ENCODE data around the gene ZNF862.

DNA sequence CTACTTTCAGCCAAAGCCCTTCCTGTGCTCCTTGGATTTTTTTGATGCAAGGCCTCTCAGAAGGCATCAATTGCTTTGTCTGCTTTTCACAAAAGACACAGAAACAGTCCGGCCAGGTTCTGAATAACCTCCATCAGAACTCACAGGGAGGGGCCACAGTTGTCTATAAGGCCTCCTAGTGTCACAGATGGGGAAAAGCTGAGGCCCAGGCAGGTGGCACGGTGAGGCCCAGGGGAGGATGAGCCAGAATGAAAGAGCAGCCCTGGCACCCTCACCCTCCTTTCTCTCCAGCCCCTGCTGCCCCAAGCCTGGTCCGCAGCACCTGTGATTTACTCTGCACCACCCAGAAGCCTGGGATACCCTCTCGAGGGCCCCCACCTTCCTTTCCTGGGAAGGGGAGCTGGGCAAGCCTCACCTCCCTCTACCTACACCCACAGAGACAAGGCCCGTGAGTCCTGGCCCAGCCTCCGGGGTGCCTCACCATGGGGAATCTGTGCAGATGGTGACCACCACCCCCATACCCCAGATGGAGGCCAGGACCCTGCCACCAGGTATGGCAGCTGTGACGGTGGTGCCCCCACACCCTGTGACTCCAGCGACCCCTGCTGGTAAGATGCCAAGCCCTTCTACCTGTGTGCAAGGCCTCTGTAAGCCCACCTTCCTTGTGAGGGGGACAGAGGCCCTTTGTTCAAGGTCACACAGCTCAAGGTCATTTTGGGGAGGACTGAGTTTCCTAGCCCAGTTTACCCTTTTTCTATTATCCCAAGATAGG lies 38.6 kb upstream of the ZNF862 start:
- TF ChIP-seq CTCF (conservative IDR thresholded peaks at IDR 0.05; ENCODE audit: low read length) (peak; percentile 82), EZH2phosphoT487 (IDR thresholded peaks at IDR 0.05; ENCODE audit: borderline replicate concordance, low read depth, low read length) (no peak)
